SK-N-MC (cell line): ENCODE measurements around the gene TIPARP.

Experiments used
- EZH2 ChIP-seq: fragments of 200-600 bp; sonication (generic); IDR thresholded peaks from one replicate; pipeline ENCODE4 v1.6.1; 2017; ENCODE audit warnings: antibody characterized with exemption
- FOXP2 ChIP-seq: optimal IDR thresholded peaks from 2 replicates; pipeline ENCODE3; 2011; ENCODE audit warnings: mild to moderate bottlenecking, moderate library complexity; ENCODE audit not compliant: insufficient read depth; ENCODE audit errors: extremely low read length, control extremely low read depth
- POLR2AphosphoS5 ChIP-seq: IDR thresholded peaks from 2 replicates; pipeline ENCODE4 v1.6.1; 2012; ENCODE audit warnings: mild to moderate bottlenecking, low read depth, low read length, borderline replicate concordance

DNA sequence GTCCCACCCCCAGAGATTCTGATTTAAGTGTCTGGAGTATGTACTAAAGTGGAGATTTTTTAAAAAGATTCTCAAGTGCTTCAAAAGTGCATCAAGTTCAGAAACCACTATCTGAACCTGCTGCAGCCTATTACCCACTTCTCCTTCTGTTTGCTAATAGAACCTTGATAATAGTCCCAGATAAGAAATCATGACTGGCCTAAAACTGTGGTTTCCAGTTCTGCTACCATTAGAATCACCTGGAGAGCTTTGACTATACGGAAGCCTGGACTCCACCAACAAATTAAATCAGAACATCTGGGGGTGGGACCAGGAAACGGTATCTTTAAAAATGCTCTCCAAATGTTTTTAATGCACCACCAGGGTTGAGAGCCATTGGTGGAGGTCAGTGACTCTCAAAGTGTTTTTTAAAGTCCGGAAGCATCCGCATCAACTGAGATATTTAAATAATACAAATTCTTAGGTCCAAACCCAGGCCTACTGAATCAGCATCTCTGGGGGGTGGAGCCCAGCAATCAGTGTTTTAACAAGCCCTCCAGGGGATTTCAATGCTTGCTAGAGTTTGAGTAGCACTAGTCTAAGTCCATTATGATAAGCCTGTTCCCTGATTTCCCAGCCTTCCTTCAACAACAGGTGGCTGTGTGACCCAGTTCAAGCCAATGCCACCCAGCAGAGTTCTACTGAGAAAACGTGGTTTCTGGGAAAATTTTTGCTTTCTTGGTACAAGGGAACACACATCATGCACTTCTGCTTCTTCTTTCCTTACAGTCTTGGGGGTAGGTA, 45.4 kb upstream of the TIPARP start:
- TF ChIP-seq POLR2AphosphoS5 (no peak), EZH2 (no peak), FOXP2 (no peak)
